ENCODE data around the gene THSD4. TPM values are rescaled to one million over a fixed set of nuclear protein-coding genes. Genes with fewer than 3 reads are reported as not detected.

The THSD4 gene
- total RNA-seq, 1 experiment from 2014 or later: 65.4 TPM

- ATAC-seq: peak; percentile 58; the same call in 1 of the 2 replicates
- in situ Hi-C loops (cut with HindIII; ENCODE audit: low pct_unique_long_range_greater_than_20kb, low sequenced_read_pairs): no loop called here
Observed at GRCh38 chr15:71532994-71533393, 417.7 kb downstream of the THSD4 start.

GRCh38 chr15:71538181-71538580 is 422.9 kb downstream of the THSD4 start:
- BruUV-seq (replicated peaks): no TSS peak
- TF ChIP-seq POLR2AphosphoS5 (IDR thresholded peaks at IDR 0.05; ENCODE audit: low read depth, low read length): no peak
- TF ChIP-seq, protein P1, sequence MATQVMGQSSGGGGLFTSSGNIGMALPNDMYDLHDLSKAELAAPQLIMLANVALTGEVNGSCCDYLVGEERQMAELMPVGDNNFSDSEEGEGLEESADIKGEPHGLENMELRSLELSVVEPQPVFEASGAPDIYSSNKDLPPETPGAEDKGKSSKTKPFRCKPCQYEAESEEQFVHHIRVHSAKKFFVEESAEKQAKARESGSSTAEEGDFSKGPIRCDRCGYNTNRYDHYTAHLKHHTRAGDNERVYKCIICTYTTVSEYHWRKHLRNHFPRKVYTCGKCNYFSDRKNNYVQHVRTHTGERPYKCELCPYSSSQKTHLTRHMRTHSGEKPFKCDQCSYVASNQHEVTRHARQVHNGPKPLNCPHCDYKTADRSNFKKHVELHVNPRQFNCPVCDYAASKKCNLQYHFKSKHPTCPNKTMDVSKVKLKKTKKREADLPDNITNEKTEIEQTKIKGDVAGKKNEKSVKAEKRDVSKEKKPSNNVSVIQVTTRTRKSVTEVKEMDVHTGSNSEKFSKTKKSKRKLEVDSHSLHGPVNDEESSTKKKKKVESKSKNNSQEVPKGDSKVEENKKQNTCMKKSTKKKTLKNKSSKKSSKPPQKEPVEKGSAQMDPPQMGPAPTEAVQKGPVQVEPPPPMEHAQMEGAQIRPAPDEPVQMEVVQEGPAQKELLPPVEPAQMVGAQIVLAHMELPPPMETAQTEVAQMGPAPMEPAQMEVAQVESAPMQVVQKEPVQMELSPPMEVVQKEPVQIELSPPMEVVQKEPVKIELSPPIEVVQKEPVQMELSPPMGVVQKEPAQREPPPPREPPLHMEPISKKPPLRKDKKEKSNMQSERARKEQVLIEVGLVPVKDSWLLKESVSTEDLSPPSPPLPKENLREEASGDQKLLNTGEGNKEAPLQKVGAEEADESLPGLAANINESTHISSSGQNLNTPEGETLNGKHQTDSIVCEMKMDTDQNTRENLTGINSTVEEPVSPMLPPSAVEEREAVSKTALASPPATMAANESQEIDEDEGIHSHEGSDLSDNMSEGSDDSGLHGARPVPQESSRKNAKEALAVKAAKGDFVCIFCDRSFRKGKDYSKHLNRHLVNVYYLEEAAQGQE (IDR thresholded peaks at IDR 0.05; ENCODE audit: insufficient read depth in 1 of 2, low read depth in 2 of 2, low read length in 1 of 2): no peak
- no peak for TF ChIP-seq SIN3A (IDR thresholded peaks at IDR 0.05; ENCODE audit: borderline replicate concordance, insufficient read depth, low read depth, low read length)
- TF ChIP-seq, protein P2, sequence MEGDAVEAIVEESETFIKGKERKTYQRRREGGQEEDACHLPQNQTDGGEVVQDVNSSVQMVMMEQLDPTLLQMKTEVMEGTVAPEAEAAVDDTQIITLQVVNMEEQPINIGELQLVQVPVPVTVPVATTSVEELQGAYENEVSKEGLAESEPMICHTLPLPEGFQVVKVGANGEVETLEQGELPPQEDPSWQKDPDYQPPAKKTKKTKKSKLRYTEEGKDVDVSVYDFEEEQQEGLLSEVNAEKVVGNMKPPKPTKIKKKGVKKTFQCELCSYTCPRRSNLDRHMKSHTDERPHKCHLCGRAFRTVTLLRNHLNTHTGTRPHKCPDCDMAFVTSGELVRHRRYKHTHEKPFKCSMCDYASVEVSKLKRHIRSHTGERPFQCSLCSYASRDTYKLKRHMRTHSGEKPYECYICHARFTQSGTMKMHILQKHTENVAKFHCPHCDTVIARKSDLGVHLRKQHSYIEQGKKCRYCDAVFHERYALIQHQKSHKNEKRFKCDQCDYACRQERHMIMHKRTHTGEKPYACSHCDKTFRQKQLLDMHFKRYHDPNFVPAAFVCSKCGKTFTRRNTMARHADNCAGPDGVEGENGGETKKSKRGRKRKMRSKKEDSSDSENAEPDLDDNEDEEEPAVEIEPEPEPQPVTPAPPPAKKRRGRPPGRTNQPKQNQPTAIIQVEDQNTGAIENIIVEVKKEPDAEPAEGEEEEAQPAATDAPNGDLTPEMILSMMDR (IDR thresholded peaks at IDR 0.05): no peak
- TF ChIP-seq TCF7L2 (IDR thresholded peaks at IDR 0.05; ENCODE audit: low read depth, low read length): no peak
- Histone ChIP-seq H3K4me3 (ENCODE audit: low read depth in 2 of 2, low read length in 2 of 2) (no peak overlapping the region), H3K4me1 (ENCODE audit: control insufficient read depth, insufficient read depth, low read length) (no peaks in the 10 kb centered on the region), H3K36me3 (ENCODE audit: control insufficient read depth, insufficient read depth, low read length) (no peaks in the 10 kb centered on the region), H3K27ac (ENCODE audit: low read length) (no peak overlapping the region), H3K9me3 (ENCODE audit: control insufficient read depth, insufficient read depth, low read depth, low read length) (no peaks in the 10 kb centered on the region), H3K27me3 (ENCODE audit: control insufficient read depth, insufficient read depth, low read length) (no peaks in the 10 kb centered on the region)
- ChIA-PET POLR2A (no interaction called here), CTCF (interaction anchor here (0.6 kb wide), 2 partner anchors 208 to 215 kb away, joined by 4 to 5 read pairs; no protein-coding TSS in a partner anchor)
- in situ Hi-C loops (cut with HindIII; ENCODE audit: low pct_unique_long_range_greater_than_20kb, low sequenced_read_pairs) (no loop called here), intact Hi-C loops (cut with micrococcal nuclease; ENCODE audit: unreplicated experiment) (no loop called here)
- DNase-seq (ENCODE audit: low read depth, low spot score) (no peak), ATAC-seq (no peak)

More at GRCh38 chr15:71532994-71533393, 417.7 kb downstream of the THSD4 start:
- Histone ChIP-seq H3K4me3 (ENCODE audit: low read depth in 2 of 2, low read length in 2 of 2) (no peak overlapping the region), H3K4me1 (ENCODE audit: control insufficient read depth, insufficient read depth, low read length) (no peaks in the 10 kb centered on the region), H3K27me3 (ENCODE audit: control insufficient read depth, insufficient read depth, low read length) (no peaks in the 10 kb centered on the region), H3K36me3 (ENCODE audit: control insufficient read depth, insufficient read depth, low read length) (no peaks in the 10 kb centered on the region), H3K9me3 (ENCODE audit: control insufficient read depth, insufficient read depth, low read depth, low read length) (no peaks in the 10 kb centered on the region), H3K27ac (ENCODE audit: low read length) (no peak overlapping the region)
- TF ChIP-seq, protein P2 (IDR thresholded peaks at IDR 0.05): peak; percentile 82
- TF ChIP-seq POLR2AphosphoS5 (IDR thresholded peaks at IDR 0.05; ENCODE audit: low read depth, low read length): no peak
- peak; percentile 10 for DNase-seq (ENCODE audit: low read depth, low spot score)
- intact Hi-C loops (cut with micrococcal nuclease; ENCODE audit: unreplicated experiment): no loop called here
- ChIA-PET CTCF (no interaction called here), POLR2A (interaction anchor here (0.6 kb wide), 1 partner anchor 46 kb away, joined by 7 read pairs; no protein-coding TSS in a partner anchor)
- BruUV-seq (replicated peaks): no TSS peak
